ENCODE results near the gene SEMA3E. TPM values are rescaled to one million over a fixed set of nuclear protein-coding genes. Genes with fewer than 3 reads are reported as not detected.

The SEMA3E gene
- total and polyA plus RNA-seq, 7 donors, result 0.04 to 0.46 (median 0.27) TPM

DNA sequence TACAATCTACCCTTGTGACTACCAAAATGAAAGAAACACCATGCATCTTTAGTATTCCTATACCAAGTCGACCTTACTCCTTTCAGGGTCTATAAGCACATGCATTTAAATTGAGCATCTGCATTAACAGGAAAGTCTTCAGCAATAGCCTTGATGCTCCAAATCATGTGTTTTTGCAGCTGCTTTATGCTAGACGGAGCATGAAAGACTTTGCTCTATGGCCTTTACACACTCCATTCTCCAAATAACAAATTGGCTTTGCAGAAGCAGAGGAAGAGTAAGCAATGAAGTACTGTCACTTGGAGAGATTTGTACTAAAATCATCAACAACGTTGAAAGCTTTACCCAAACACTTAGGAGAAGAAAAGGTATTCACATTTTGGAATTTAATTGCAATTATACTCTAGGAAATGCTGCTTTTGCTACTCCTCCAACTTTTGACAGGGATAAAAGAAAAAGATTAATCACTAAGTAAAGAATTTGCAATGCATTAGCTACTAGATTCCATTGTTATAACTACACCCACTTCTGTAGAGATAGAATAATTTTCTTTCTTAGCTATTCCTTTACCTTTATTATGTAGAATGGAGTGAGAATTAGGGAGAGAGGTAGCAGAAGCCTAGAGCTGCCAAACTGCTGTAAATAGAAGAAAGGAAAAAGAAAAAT, 131.8 kb downstream of the SEMA3E start:
- WGBS, 3 donors, result 36 to 45% (median 42%) methylated on average over 3 of the region's 3 CpGs
- Histone ChIP-seq H3K4me1 (no peaks in the 10 kb centered on the region), H3K9me3 (no peaks in the 10 kb centered on the region), H3K27me3 (ENCODE audit: insufficient read depth in 3 of 3, low read length in 2 of 3) (peaks cover 0 to 2% (median 0%) of the 10 kb centered on the region in 3 donors), H3K36me3 (ENCODE audit: insufficient read depth in 1 of 2, low read depth in 1 of 2) (no peaks in the 10 kb centered on the region), H3K27ac (no peak overlapping the region), H3K4me3 (no peak overlapping the region)
- DNase-seq (no peak), ATAC-seq (no peak)
- intact Hi-C loops (cut with DNase I), result no loop called here
- TF ChIP-seq, protein P1, sequence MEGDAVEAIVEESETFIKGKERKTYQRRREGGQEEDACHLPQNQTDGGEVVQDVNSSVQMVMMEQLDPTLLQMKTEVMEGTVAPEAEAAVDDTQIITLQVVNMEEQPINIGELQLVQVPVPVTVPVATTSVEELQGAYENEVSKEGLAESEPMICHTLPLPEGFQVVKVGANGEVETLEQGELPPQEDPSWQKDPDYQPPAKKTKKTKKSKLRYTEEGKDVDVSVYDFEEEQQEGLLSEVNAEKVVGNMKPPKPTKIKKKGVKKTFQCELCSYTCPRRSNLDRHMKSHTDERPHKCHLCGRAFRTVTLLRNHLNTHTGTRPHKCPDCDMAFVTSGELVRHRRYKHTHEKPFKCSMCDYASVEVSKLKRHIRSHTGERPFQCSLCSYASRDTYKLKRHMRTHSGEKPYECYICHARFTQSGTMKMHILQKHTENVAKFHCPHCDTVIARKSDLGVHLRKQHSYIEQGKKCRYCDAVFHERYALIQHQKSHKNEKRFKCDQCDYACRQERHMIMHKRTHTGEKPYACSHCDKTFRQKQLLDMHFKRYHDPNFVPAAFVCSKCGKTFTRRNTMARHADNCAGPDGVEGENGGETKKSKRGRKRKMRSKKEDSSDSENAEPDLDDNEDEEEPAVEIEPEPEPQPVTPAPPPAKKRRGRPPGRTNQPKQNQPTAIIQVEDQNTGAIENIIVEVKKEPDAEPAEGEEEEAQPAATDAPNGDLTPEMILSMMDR (IDR thresholded peaks at IDR 0.05), result no peak

DNA sequence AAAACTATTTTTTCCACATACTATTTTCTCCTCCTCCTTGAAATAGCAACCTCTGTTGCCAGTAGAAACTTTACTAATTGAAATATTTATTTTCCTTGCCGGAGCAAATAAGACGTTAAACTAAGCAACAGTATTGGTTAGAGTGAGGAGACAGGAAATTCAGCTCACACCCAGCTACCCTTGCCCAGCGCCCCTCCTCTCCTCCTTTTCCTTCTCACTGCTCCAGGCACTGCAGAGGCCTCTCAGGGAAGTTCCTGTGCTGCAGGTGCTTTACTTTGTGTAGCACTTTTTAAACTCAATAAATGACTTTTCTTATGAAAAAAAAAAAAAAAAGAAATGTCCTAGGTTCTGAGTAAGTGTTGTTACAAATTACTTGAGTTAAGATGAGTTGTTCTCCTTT, 134.0 kb downstream of the SEMA3E start:
- no peaks in the 10 kb centered on the region for H3K9me3 ChIP-seq
- H3K36me3 ChIP-seq (ENCODE audit: insufficient read depth in 1 of 2, low read depth in 1 of 2), result no peaks in the 10 kb centered on the region
- no peaks in the 10 kb centered on the region for H3K27me3 ChIP-seq (ENCODE audit: insufficient read depth in 3 of 3, low read length in 2 of 3)
- DNase-seq (no peak), ATAC-seq (no peak)
- no peaks in the 10 kb centered on the region for H3K4me1 ChIP-seq
- TF ChIP-seq, protein P1 (IDR thresholded peaks at IDR 0.05), result no peak
- intact Hi-C loops (cut with DNase I), result no loop called here
- no peak overlapping the region for H3K4me3 ChIP-seq
- no peak overlapping the region for H3K27ac ChIP-seq
- WGBS, 3 donors, result 42 to 53% (median 53%) methylated on average over 3 of the region's 3 CpGs

DNA sequence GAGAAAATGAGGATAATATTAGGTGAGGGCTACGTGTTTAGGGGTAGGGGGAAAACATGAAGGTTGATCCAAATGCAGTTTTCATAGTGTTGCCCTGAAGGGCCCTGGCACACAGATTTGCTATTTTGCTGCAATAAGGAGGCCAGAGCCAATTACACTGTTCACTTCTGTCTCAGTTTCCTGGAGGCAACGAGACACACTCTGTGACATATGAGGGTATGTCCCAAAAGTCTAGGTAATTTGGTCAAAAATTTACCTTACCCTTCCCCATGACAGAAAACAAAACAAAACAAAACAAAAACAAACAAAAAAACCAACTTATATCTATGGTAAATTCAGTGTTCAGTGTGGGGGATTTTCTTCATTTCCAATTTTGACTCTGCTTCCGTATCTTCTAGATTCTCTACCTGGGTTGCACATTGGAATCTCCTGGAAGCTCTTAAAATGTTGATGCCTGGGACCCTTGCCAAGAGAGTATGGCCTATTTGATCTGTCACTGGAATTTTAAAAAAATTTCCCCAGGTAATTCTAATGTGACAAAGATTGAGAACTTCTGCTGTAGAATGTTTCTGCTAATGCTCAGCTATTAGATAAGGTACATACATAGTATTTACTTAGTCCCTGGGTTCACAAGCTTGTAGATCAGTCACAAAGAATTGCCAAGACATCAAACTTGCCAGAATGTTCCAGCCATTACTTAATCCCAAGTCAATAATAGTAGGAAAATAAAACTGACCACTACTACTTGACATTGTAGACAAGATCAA, 139.5 kb downstream of the SEMA3E start:
- intact Hi-C loops (cut with DNase I), result no loop called here
- no peaks in the 10 kb centered on the region for H3K36me3 ChIP-seq (ENCODE audit: insufficient read depth in 1 of 2, low read depth in 1 of 2)
- no peaks in the 10 kb centered on the region for H3K9me3 ChIP-seq
- H3K4me3 ChIP-seq, result no peak overlapping the region
- no peak for ATAC-seq
- no peaks in the 10 kb centered on the region for H3K4me1 ChIP-seq
- TF ChIP-seq, protein P1 (IDR thresholded peaks at IDR 0.05), result no peak
- DNase-seq, result no peak
- H3K27me3 ChIP-seq (ENCODE audit: insufficient read depth in 3 of 3, low read length in 2 of 3), result no peaks in the 10 kb centered on the region
- whole genome bisulfite sequencing, 3 donors, result 70 to 83% (median 75%) methylated on average over 3 of the region's 3 CpGs
- H3K27ac ChIP-seq, result no peak overlapping the region

DNA sequence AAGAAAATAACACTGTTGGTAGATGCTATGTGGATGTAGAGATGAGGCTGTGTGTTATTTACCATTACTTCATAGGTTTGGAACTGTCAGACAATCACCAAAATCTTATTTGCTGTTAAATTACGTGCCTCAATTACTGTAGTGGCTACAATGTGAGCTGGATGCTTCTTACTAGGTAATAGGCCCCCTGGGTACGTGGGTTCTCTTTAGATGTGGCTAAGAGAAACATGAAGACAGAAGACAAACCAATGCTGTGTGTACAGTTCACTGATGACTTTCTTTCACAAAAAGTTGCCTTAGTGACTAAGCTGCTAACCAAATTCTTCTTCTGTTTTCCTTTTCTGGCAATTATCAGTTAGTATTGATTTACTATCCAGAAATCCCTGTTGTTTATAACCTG, 144.6 kb downstream of the SEMA3E start:
- no peak for ATAC-seq
- 41 to 51% (median 50%) methylated on average over 2 of the region's 2 CpGs for WGBS, 3 donors
- Histone ChIP-seq H3K9me3 (no peaks in the 10 kb centered on the region), H3K36me3 (ENCODE audit: insufficient read depth in 1 of 2, low read depth in 1 of 2) (no peaks in the 10 kb centered on the region), H3K27ac (no peak overlapping the region), H3K4me3 (no peak overlapping the region), H3K27me3 (ENCODE audit: insufficient read depth in 3 of 3, low read length in 2 of 3) (no peaks in the 10 kb centered on the region), H3K4me1 (no peaks in the 10 kb centered on the region)
- DNase-seq, result no peak
- TF ChIP-seq, protein P1 (IDR thresholded peaks at IDR 0.05), result no peak
- intact Hi-C loops (cut with DNase I), result no loop called here

All from psoas muscle (tissue), 8 donors.